ENCODE results near the gene IL34. TPM values are rescaled to one million over a fixed set of nuclear protein-coding genes. Genes with fewer than 3 reads are reported as not detected.

The IL34 gene
- total RNA-seq, 2 experiments from 2014 or later, result not detected

DNA sequence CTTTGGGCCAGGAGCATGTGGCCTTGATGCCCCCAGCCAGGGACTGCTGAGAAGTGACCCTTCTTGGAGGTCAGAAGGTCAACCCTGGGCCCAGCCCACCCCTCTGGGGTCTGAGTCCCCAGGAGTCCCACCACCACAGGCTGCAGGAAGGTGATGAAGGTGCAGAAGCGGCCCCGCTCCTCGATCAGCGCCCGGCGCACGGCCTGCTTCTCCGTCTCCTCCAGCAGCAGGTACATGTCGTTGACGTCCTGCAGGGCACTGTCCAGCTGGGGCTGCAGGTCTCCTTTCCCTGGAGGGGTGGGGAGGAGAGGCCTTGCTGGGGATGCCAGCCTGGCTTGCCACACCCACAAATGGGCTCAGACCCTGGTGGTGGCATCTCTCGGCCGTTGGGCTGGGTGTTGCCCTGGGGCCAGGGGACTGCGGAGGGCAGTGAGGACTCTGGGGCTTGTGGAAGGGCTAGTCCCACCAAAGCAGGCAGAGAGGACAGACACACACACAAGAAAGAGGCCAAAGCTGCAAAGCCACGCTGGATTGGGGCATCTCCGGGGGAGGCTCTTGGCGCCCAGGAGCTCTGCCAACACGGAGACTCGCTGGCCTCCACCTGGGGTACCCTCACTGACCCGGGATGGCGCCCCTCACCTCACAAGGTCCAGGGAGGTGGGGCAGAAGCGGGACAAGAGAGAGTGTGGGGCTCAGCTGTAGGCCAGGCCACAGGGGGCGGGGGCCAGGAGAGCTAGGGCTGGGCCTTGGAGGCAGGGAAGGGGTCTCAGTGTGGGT lies 31.9 kb downstream of the IL34 start:
- no peaks in the 10 kb centered on the region for H3K4me1 ChIP-seq (ENCODE audit: insufficient read depth, low read length, poor library complexity, severe bottlenecking)
- H3K4me2 ChIP-seq (ENCODE audit: low read length), result no peak overlapping the region
- no peaks in the 10 kb centered on the region for H3K9me3 ChIP-seq (ENCODE audit: low read length)
- H3K4me3 ChIP-seq (ENCODE audit: low read depth, low read length, poor library complexity, severe bottlenecking), result no peak overlapping the region
- TF ChIP-seq EZH2phosphoT487 (IDR thresholded peaks at IDR 0.05; ENCODE audit: borderline replicate concordance, low read depth, low read length), result no peak
- TF ChIP-seq CTCF (conservative IDR thresholded peaks at IDR 0.05; ENCODE audit: low read length), result no peak
- no TSS peak for BruUV-seq (replicated peaks)
- intact Hi-C loops (cut with micrococcal nuclease; ENCODE audit: unreplicated experiment), result no loop called here
- ChIA-PET POLR2A (interaction anchor here (0.5 to 0.6 kb wide), 2 partner anchors 11 to 814 kb away, joined by 3 read pairs; no protein-coding TSS in a partner anchor), CTCF (ENCODE audit: unreplicated experiment) (no interaction called here)
- H3K36me3 ChIP-seq (ENCODE audit: insufficient read depth, low read length), result no peaks in the 10 kb centered on the region
- H3K79me2 ChIP-seq (ENCODE audit: insufficient read depth, low read depth, low read length), result no peaks in the 10 kb centered on the region
- no peak for DNase-seq (ENCODE audit: low spot score)
- H4K20me1 ChIP-seq (ENCODE audit: insufficient read depth, low read length), result no peaks in the 10 kb centered on the region
- no peak overlapping the region for H3K27ac ChIP-seq (ENCODE audit: low read depth, low read length, poor library complexity, severe bottlenecking)
- H3K9me2 ChIP-seq (ENCODE audit: insufficient read depth, low read length), result no peaks in the 10 kb centered on the region
- no peak overlapping the region for H2AFZ ChIP-seq (ENCODE audit: low read length)

GRCh38 chr16:70678898-70679670 lies 32.7 kb downstream of the IL34 start:
- intact Hi-C loops (cut with micrococcal nuclease; ENCODE audit: unreplicated experiment), result no loop called here
- ChIA-PET CTCF (ENCODE audit: unreplicated experiment) (no interaction called here), POLR2A (interaction anchor here (0.6 kb wide), 1 partner anchor 815 kb away, joined by 3 read pairs; no protein-coding TSS in a partner anchor)
- Histone ChIP-seq H3K4me1 (ENCODE audit: insufficient read depth, low read length, poor library complexity, severe bottlenecking) (no peaks in the 10 kb centered on the region), H3K9me3 (ENCODE audit: low read length) (no peaks in the 10 kb centered on the region), H3K4me2 (ENCODE audit: low read length) (no peak overlapping the region), H3K9me2 (ENCODE audit: insufficient read depth, low read length) (no peaks in the 10 kb centered on the region), H3K27ac (ENCODE audit: low read depth, low read length, poor library complexity, severe bottlenecking) (no peak overlapping the region), H3K79me2 (ENCODE audit: insufficient read depth, low read depth, low read length) (no peaks in the 10 kb centered on the region), H3K4me3 (ENCODE audit: low read depth, low read length, poor library complexity, severe bottlenecking) (no peak overlapping the region), H3K36me3 (ENCODE audit: insufficient read depth, low read length) (no peaks in the 10 kb centered on the region), H4K20me1 (ENCODE audit: insufficient read depth, low read length) (no peaks in the 10 kb centered on the region), H2AFZ (ENCODE audit: low read length) (no peak overlapping the region)
- DNase-seq (ENCODE audit: low spot score), result no peak
- BruUV-seq (replicated peaks), result no TSS peak
- TF ChIP-seq EZH2phosphoT487 (IDR thresholded peaks at IDR 0.05; ENCODE audit: borderline replicate concordance, low read depth, low read length), result no peak
- TF ChIP-seq CTCF (conservative IDR thresholded peaks at IDR 0.05; ENCODE audit: low read length), result no peak

Data from OCI-LY7 (cell line).